Medulla oblongata (tissue), 1 donor: ENCODE results near the gene MAPK1.
"Not testable (repeated sequence)": the region's sequence is repeated elsewhere in the genome, so short reads cannot be mapped to it uniquely, and the experiment has no call there.

Experiments
- DNase-seq: peaks from one replicate; pipeline ENCODE4 v3.0.0-alpha.2; 2015; ENCODE audit errors: extremely low spot score

Gene MAPK1

GRCh38 chr22:21755851-21756284 is 111.6 kb downstream of the MAPK1 start:
- DNase-seq, result no peak

GRCh38 chr22:21754523-21754922 is 112.9 kb downstream of the MAPK1 start:
- no peak for DNase-seq

- DNase-seq, result no peak
These were observed 113.9 kb downstream of the MAPK1 start for GRCh38 chr22:21753374-21754111.

GRCh38 chr22:21752276-21752675 is 115.2 kb downstream of the MAPK1 start:
- no peak for DNase-seq

GRCh38 chr22:21745948-21746347 is 121.5 kb downstream of the MAPK1 start:
- DNase-seq, result no peak

- DNase-seq, result not testable (repeated sequence)
These were observed 122.5 kb downstream of the MAPK1 start for GRCh38 chr22:21744917-21745316.

GRCh38 chr22:21741790-21742189 is 125.7 kb downstream of the MAPK1 start:
- no peak for DNase-seq

- no peak for DNase-seq
These were observed 126.4 kb downstream of the MAPK1 start for GRCh38 chr22:21741059-21741458.

GRCh38 chr22:21739828-21740377 is 127.5 kb downstream of the MAPK1 start:
- DNase-seq, result no peak

- DNase-seq, result no peak
These were observed 128.5 kb downstream of the MAPK1 start for GRCh38 chr22:21738966-21739365.

- DNase-seq, result no peak
These were observed 129.4 kb downstream of the MAPK1 start for GRCh38 chr22:21738081-21738480.

- no peak for DNase-seq
These were observed 130.5 kb downstream of the MAPK1 start for GRCh38 chr22:21736948-21737347.

- no peak for DNase-seq
These were observed 131.3 kb downstream of the MAPK1 start for GRCh38 chr22:21736084-21736642.

GRCh38 chr22:21735200-21736083 is 132.0 kb downstream of the MAPK1 start, which contains the start of gene YPEL1:
TSS of gene YPEL1 (minus strand) at chr22:21735794. CDS start at chr22:21710744, 25,050 bp downstream.
- peak; percentile 98 for DNase-seq

GRCh38 chr22:21734540-21735199 is 132.8 kb downstream of the MAPK1 start:
- DNase-seq, result peak; percentile 22

- DNase-seq, result no peak
These were observed 135.9 kb downstream of the MAPK1 start for GRCh38 chr22:21731503-21731902.

GRCh38 chr22:21730535-21731308 is 136.7 kb downstream of the MAPK1 start:
- DNase-seq, result no peak

GRCh38 chr22:21729184-21729583 is 138.3 kb downstream of the MAPK1 start:
- not testable (repeated sequence) for DNase-seq

GRCh38 chr22:21728270-21728669 is 139.2 kb downstream of the MAPK1 start:
- no peak for DNase-seq

GRCh38 chr22:21727768-21728167 is 139.7 kb downstream of the MAPK1 start:
- DNase-seq, result no peak

GRCh38 chr22:21727159-21727558 is 140.3 kb downstream of the MAPK1 start:
- DNase-seq, result no peak
